ENCODE measurements around the gene BANF2. TPM values are rescaled to one million over a fixed set of nuclear protein-coding genes. Genes with fewer than 3 reads are reported as not detected.

The BANF2 gene
- total RNA-seq, 1 experiment from 2014 or later = not detected

- Histone ChIP-seq H3K4me2 (ENCODE audit: low read length) (no peak overlapping the region), H4K20me1 (ENCODE audit: insufficient read depth) (no peaks in the 10 kb centered on the region), H3K79me2 (ENCODE audit: insufficient read depth, low read length) (no peaks in the 10 kb centered on the region), H3K27me3 (ENCODE audit: insufficient read depth, low read length) (0 out of 2 replicates have a peak, but pooled peaks cover 3% of the 10 kb centered on the region), H3K36me3 (ENCODE audit: control insufficient read depth in 1 of 2, insufficient read depth in 2 of 2, low read length in 2 of 2) (no peaks in the 10 kb centered on the region), H3K9me2 (ENCODE audit: insufficient read depth) (no peaks in the 10 kb centered on the region), H3K9me3 (ENCODE audit: control insufficient read depth in 1 of 2, insufficient read depth in 1 of 2, low read depth in 1 of 2, low read length in 2 of 2) (no peaks in the 10 kb centered on the region), H3K4me3 (replicated peaks in 1 of 2; ENCODE audit: low read depth in 1 of 2, low read length in 2 of 2) (no peak overlapping the region), H2AFZ (ENCODE audit: low read depth, low read length, poor library complexity, severe bottlenecking) (no peak overlapping the region), H3K9ac (ENCODE audit: low read length) (no peak overlapping the region), H3K27ac (ENCODE audit: low read depth, low read length) (no peak overlapping the region), H3K4me1 (ENCODE audit: control insufficient read depth in 1 of 2, insufficient read depth in 2 of 2, low read length in 2 of 2) (peaks cover 11% of the 10 kb centered on the region in 2 experiments)
- ATAC-seq (no peak), DNase-seq (ENCODE audit: low read depth, low spot score) (no peak)
- ChIA-PET POLR2A (no interaction called here), CTCF (no interaction called here), RAD21 (ENCODE audit: low non-redundant PET in 1 of 2, low total read pairs in 2 of 2, uncharacterized antibody in 2 of 2, unreplicated experiment in 2 of 2) (no interaction called here)
- intact Hi-C loops (cut with micrococcal nuclease) = no loop called here
- no TSS peak for BruUV-seq (replicated peaks)
- TF ChIP-seq SP1 (IDR thresholded peaks at IDR 0.05; ENCODE audit: low read depth) (no peak), ZBTB33 (IDR thresholded peaks at IDR 0.05; ENCODE audit: extremely low read depth, insufficient replicate concordance, low read length) (no peak), SIN3A (IDR thresholded peaks at IDR 0.05; ENCODE audit: low read depth) (no peak), CEBPB (IDR thresholded peaks at IDR 0.05; ENCODE audit: low read depth) (no peak), POLR2A (IDR thresholded peaks at IDR 0.05; ENCODE audit: borderline replicate concordance, extremely low read depth, insufficient read depth, insufficient read length) (no peak), REST (IDR thresholded peaks at IDR 0.05; ENCODE audit: low read depth) (no peak), ATF3 (IDR thresholded peaks at IDR 0.05) (no peak), EZH2phosphoT487 (IDR thresholded peaks at IDR 0.05; ENCODE audit: borderline replicate concordance) (no peak), POLR2AphosphoS5 (IDR thresholded peaks at IDR 0.05; ENCODE audit: low read depth, low read length) (no peak), ZNF274 (IDR thresholded peaks at IDR 0.05; ENCODE audit: low read depth, low read length) (no peak), RAD21 (IDR thresholded peaks at IDR 0.05; ENCODE audit: low read depth) (no peak), CBX3 (IDR thresholded peaks at IDR 0.05; ENCODE audit: low read depth) (no peak), ELF1 (IDR thresholded peaks at IDR 0.05; ENCODE audit: borderline replicate concordance, low read depth) (no peak), JUND (IDR thresholded peaks at IDR 0.05) (no peak), EGR1 (IDR thresholded peaks at IDR 0.05; ENCODE audit: low read depth) (no peak), TCF7L2 (IDR thresholded peaks at IDR 0.05; ENCODE audit: borderline replicate concordance, extremely low read depth, insufficient read depth, insufficient read length) (no peak), SRF (IDR thresholded peaks at IDR 0.05; ENCODE audit: low read depth) (no peak), FOSL1 (IDR thresholded peaks at IDR 0.05; ENCODE audit: low read depth) (no peak)
- TF ChIP-seq, protein P1, sequence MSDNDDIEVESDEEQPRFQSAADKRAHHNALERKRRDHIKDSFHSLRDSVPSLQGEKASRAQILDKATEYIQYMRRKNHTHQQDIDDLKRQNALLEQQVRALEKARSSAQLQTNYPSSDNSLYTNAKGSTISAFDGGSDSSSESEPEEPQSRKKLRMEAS (IDR thresholded peaks at IDR 0.05) = no peak
Measured at GRCh38 chr20:17767624-17768023, 67.9 kb downstream of the BANF2 start.

Data from HCT116 (cell line).